CD14-positive monocyte (primary cell): ENCODE measurements around the gene TLNRD1. TPM values are rescaled to one million over a fixed set of nuclear protein-coding genes. Genes with fewer than 3 reads are reported as not detected.
A peak's percentile ranks its signal among the peaks of the same experiment; 100 is the strongest.

Experiments used
- DNase-seq, 3 donors: peaks; one replicate each; pipeline ENCODE4 v3.0.0-alpha.2; 2011 to 2022
- H2AFZ ChIP-seq: 2 replicates; pipeline ENCODE4 v1.6.0; 2012; ENCODE audit warnings: mild to moderate bottlenecking, low read depth, low read length, inconsistent platforms; ENCODE audit not compliant: insufficient read depth, poor library complexity, severe bottlenecking
- H3K27ac ChIP-seq, 2 donors: 1 replicate in 1 of 2; 2 replicates in 1 of 2; pipeline ENCODE4 v1.5.1; 2012 to 2013; ENCODE audit warnings: low read length in 2 of 2, control low read depth in 1 of 2, inconsistent platforms in 1 of 2, low read depth in 1 of 2, mild to moderate bottlenecking in 1 of 2
- H3K27me3 ChIP-seq, 2 donors: one replicate each; pipeline versions ENCODE4 v1.6.0 to v1.6.1; 2011 to 2013; ENCODE audit warnings: low read length in 2 of 2; ENCODE audit not compliant: control insufficient read depth in 2 of 2, insufficient read depth in 2 of 2
- H3K36me3 ChIP-seq, 2 donors: replicated peaks in 1 of 2; 1 replicate in 1 of 2; 2 replicates in 1 of 2; pipeline versions ENCODE4 v1.5.1 to v1.6.1; 2012 to 2013; ENCODE audit warnings: low read length in 2 of 2, control low read depth in 1 of 2, inconsistent platforms in 1 of 2, mild to moderate bottlenecking in 1 of 2; ENCODE audit not compliant: insufficient read depth in 2 of 2, control insufficient read depth in 1 of 2
- H3K4me1 ChIP-seq, 2 donors: 1 replicate in 1 of 2; 2 replicates in 1 of 2; pipeline versions ENCODE4 v1.5.1 to v1.6.1; 2012 to 2013; ENCODE audit warnings: low read length in 2 of 2, control low read depth in 1 of 2, inconsistent platforms in 1 of 2, mild to moderate bottlenecking in 1 of 2, moderate library complexity in 1 of 2; ENCODE audit not compliant: insufficient read depth in 2 of 2, control insufficient read depth in 1 of 2
- H3K4me2 ChIP-seq: replicated peaks from 2 replicates; pipeline ENCODE3; 2012; ENCODE audit warnings: low read length, moderate library complexity, mild to moderate bottlenecking; ENCODE audit not compliant: poor library complexity, severe bottlenecking; ENCODE audit errors: extremely low read depth
- H3K4me3 ChIP-seq, 3 experiments: fragments of 200-600 bp in 1 of 3; sonication (generic) in 1 of 3; replicated peaks in 1 of 3; 1 replicate in 2 of 3; 2 replicates in 1 of 3; pipeline ENCODE4 v1.5.1; 2011 to 2013; ENCODE audit warnings: low read length in 3 of 3, mild to moderate bottlenecking in 3 of 3, control low read depth in 2 of 3, low read depth in 2 of 3, inconsistent platforms in 1 of 3, moderate library complexity in 1 of 3
- H3K79me2 ChIP-seq: 2 replicates; pipeline ENCODE4 v1.6.0; 2012; ENCODE audit warnings: mild to moderate bottlenecking, control low read depth, inconsistent platforms, low read length, moderate library complexity; ENCODE audit not compliant: insufficient read depth
- H3K9ac ChIP-seq: 2 replicates; pipeline ENCODE4 v1.6.0; 2017; ENCODE audit warnings: low read length, mild to moderate bottlenecking; ENCODE audit not compliant: insufficient read depth, poor library complexity, severe bottlenecking
- H3K9me3 ChIP-seq, 2 donors: replicated peaks in 1 of 2; 1 replicate in 1 of 2; 2 replicates in 1 of 2; pipeline versions ENCODE4 v1.5.1 to v1.6.1; 2012 to 2013; ENCODE audit warnings: low read length in 2 of 2, control low read depth in 1 of 2; ENCODE audit not compliant: control insufficient read depth in 1 of 2, insufficient read depth in 1 of 2
- H4K20me1 ChIP-seq: 2 replicates; pipeline ENCODE4 v1.6.0; 2012; ENCODE audit warnings: mild to moderate bottlenecking, low read length, control low read depth, moderate library complexity; ENCODE audit not compliant: insufficient read depth
- H3K27ac Mint-ChIP-seq, 7 donors: one replicate each; pipeline ENCODE4 v1.8.0; 2020; ENCODE audit warnings: mild to moderate bottlenecking in 7 of 7, mixed read lengths in 7 of 7, moderate library complexity in 6 of 7, inconsistent platforms in 2 of 7
- H3K27me3 Mint-ChIP-seq, 3 donors: one replicate each; pipeline ENCODE4 v1.8.0; 2021 to 2022; ENCODE audit warnings: low read depth in 3 of 3, mild to moderate bottlenecking in 3 of 3, mixed read lengths in 3 of 3, moderate library complexity in 3 of 3, inconsistent platforms in 1 of 3
- H3K36me3 Mint-ChIP-seq, 2 donors: one replicate each; pipeline ENCODE4 v1.8.0; 2020; ENCODE audit warnings: mixed read lengths in 2 of 2, inconsistent platforms in 1 of 2, mild to moderate bottlenecking in 1 of 2
- H3K4me1 Mint-ChIP-seq: one replicate; pipeline ENCODE4 v1.8.0; 2020; ENCODE audit warnings: mild to moderate bottlenecking, mixed read lengths
- H3K4me3 Mint-ChIP-seq, 2 donors: one replicate each; pipeline ENCODE4 v1.8.0; 2020; ENCODE audit warnings: mild to moderate bottlenecking in 2 of 2, mixed read lengths in 2 of 2, moderate library complexity in 1 of 2
- H3K9me3 Mint-ChIP-seq, 7 donors: one replicate each; pipeline ENCODE4 v1.8.0; 2020 to 2022; ENCODE audit warnings: mixed read lengths in 7 of 7, mild to moderate bottlenecking in 6 of 7, moderate library complexity in 6 of 7, inconsistent platforms in 2 of 7
- WGBS: methylation state at CpG from one replicate; pipeline ENCODE4 v1.1.5; 2013; ENCODE audit warnings: missing lambda C conversion rate; ENCODE audit not compliant: insufficient coverage; 5-methylcytosine and 5-hydroxymethylcytosine counted together
- intact Hi-C, 2 donors: fragments of 100-400 bp; cut with micrococcal nuclease; formaldehyde crosslinking; loops; one replicate each; pipeline versions ENCODE4 v1.15.0 to v1.15.1; 2023
- polyA plus RNA-seq, 3 donors: library from polyadenylated mRNA; depleted of rRNA in 1 of 3; unstranded in 2 of 3; stranded (reverse) in 1 of 3; fragments of 300-500 nt in 2 of 3; fragments of >200 nt in 1 of 3; fragmentation: Illumina TruSeq in 2 of 3; gene quantifications; 1 replicate in 2 of 3; 2 replicates in 1 of 3; pipeline ENCODE4 v1.2.3, GENCODE V29; 2012 to 2021
- TF ChIP-seq, protein P1 (sequence below): fragments of 200-600 bp; IDR thresholded peaks from one replicate; pipeline ENCODE4 v1.8.0; 2022; ENCODE audit warnings: antibody characterized with exemption, mild to moderate bottlenecking

TLNRD1 gene
- polyA plus RNA-seq, 3 donors: 2.6 to 12.6 (median 3.4) TPM

DNA sequence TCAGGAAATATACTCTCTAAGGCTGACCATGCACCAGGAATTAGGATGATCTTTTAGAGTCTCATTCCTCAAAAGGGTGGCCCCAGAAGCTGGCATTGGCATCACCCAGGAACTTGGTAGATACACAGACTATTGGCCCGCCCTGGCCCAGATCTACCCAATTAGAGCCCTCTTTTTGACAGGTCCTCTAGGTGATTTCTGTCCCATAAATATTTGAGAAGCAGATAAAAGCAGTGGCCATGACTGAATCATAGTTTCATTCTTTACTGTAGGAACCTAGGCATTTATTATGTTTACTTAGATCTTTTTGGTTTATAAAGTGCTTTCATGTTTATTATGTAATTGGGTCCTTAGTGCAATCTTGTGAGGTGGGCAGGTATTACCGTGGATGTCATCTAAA, 7.6 kb downstream of the TLNRD1 start:
- H3K79me2 ChIP-seq: peaks cover 42% of the 10 kb centered on the region
- Mint-ChIP-seq H3K27me3 (no peaks in the 10 kb centered on the region), H3K4me3 (no peak overlapping the region), H3K9me3 (no peaks in the 10 kb centered on the region), H3K27ac (peak overlapping the region in 1 of 7 donors; percentile 45), H3K36me3 (peaks cover 14 to 23% of the 10 kb centered on the region in 2 donors), H3K4me1 (peaks cover 18% of the 10 kb centered on the region)
- intact Hi-C loops: loop anchor here in 1 of 2 donors (10.0 kb wide), 2 partner anchors 46 to 286 kb away; no protein-coding TSS in a partner anchor
- peaks cover 7 to 10% of the 10 kb centered on the region in 2 donors for H3K36me3 ChIP-seq
- H2AFZ ChIP-seq: no peak overlapping the region
- DNase-seq: no peak
- H3K27ac ChIP-seq: no peak overlapping the region
- no peak overlapping the region for H3K4me3 ChIP-seq
- no peak overlapping the region for H3K4me2 ChIP-seq
- WGBS: 100% methylated on average over 1 of the region's 2 CpGs
- H3K9ac ChIP-seq: no peak overlapping the region
- H3K4me1 ChIP-seq: peaks cover 3 to 4% of the 10 kb centered on the region in 2 donors
- TF ChIP-seq, protein P1, sequence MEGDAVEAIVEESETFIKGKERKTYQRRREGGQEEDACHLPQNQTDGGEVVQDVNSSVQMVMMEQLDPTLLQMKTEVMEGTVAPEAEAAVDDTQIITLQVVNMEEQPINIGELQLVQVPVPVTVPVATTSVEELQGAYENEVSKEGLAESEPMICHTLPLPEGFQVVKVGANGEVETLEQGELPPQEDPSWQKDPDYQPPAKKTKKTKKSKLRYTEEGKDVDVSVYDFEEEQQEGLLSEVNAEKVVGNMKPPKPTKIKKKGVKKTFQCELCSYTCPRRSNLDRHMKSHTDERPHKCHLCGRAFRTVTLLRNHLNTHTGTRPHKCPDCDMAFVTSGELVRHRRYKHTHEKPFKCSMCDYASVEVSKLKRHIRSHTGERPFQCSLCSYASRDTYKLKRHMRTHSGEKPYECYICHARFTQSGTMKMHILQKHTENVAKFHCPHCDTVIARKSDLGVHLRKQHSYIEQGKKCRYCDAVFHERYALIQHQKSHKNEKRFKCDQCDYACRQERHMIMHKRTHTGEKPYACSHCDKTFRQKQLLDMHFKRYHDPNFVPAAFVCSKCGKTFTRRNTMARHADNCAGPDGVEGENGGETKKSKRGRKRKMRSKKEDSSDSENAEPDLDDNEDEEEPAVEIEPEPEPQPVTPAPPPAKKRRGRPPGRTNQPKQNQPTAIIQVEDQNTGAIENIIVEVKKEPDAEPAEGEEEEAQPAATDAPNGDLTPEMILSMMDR: no peak
- H3K9me3 ChIP-seq: no peaks in the 10 kb centered on the region
- peaks cover 65% of the 10 kb centered on the region for H4K20me1 ChIP-seq
- H3K27me3 ChIP-seq: no peaks in the 10 kb centered on the region

DNA sequence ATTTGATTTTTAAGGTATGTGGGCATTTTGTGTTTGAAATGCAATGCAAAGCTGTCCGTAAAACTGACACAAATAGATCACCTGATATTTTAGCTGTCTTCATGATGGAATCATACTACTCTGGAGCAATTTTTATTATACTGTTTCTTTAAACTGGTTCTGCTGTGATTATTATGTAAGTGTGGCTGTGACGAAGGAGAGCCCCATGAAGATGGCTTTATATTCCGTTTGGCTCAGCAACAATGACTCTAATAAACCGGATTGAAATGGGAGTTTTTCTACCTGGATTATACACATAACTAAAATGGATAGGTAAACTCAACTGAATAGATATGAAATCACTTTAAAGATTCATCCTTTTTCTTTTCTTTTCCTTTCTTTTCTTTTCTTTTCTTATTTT, 9.4 kb downstream of the TLNRD1 start:
- no peak for DNase-seq
- no peaks in the 10 kb centered on the region for H3K36me3 ChIP-seq
- H3K4me3 ChIP-seq: no peak overlapping the region
- peaks cover 48% of the 10 kb centered on the region for H4K20me1 ChIP-seq
- intact Hi-C loops: no loop called here
- peaks cover 0 to 4% (median 0%) of the 10 kb centered on the region in 3 donors for H3K27me3 Mint-ChIP-seq
- TF ChIP-seq, protein P1: no peak
- no peak overlapping the region for H3K27ac ChIP-seq
- no peaks in the 10 kb centered on the region for H3K4me1 ChIP-seq
- peaks cover 0 to 9% of the 10 kb centered on the region in 2 donors for H3K36me3 Mint-ChIP-seq
- no peak overlapping the region for H3K4me3 Mint-ChIP-seq
- no peak overlapping the region for H2AFZ ChIP-seq
- no peaks in the 10 kb centered on the region for H3K27me3 ChIP-seq
- no peaks in the 10 kb centered on the region for H3K9me3 Mint-ChIP-seq
- H3K27ac Mint-ChIP-seq: no peak overlapping the region
- H3K4me1 Mint-ChIP-seq: peaks cover 7% of the 10 kb centered on the region
- no peak overlapping the region for H3K4me2 ChIP-seq
- WGBS: no CpG with 5 or more reads among the region's 4 CpGs
- H3K79me2 ChIP-seq: peaks cover 24% of the 10 kb centered on the region
- no peaks in the 10 kb centered on the region for H3K9me3 ChIP-seq
- no peak overlapping the region for H3K9ac ChIP-seq
